Sigmoid colon (tissue), 4 donors: ENCODE data around the gene SH3GLB2.

Source experiments
- EP300 ChIP-seq, 4 donors: sonication (generic); formaldehyde crosslinking; IDR thresholded peaks; one replicate each; pipeline ENCODE4 v1.6.1; 2017; ENCODE audit warnings: antibody characterized with exemption in 4 of 4
- POLR2A ChIP-seq, 2 donors: fragments of 450-650 bp; IDR thresholded peaks; one replicate each; pipeline ENCODE4 v1.6.1; 2016; ENCODE audit warnings: antibody characterized with exemption in 2 of 2, mild to moderate bottlenecking in 2 of 2, moderate library complexity in 2 of 2
- TF ChIP-seq, protein P1 (sequence below), 4 experiments: fragments of 450-650 bp in 3 of 4; fragments of 200-600 bp in 1 of 4; IDR thresholded peaks; one replicate each; pipeline ENCODE4 v1.5.1; 2016 to 2019; ENCODE audit warnings: antibody characterized with exemption in 4 of 4, mild to moderate bottlenecking in 3 of 4, moderate library complexity in 2 of 4

DNA sequence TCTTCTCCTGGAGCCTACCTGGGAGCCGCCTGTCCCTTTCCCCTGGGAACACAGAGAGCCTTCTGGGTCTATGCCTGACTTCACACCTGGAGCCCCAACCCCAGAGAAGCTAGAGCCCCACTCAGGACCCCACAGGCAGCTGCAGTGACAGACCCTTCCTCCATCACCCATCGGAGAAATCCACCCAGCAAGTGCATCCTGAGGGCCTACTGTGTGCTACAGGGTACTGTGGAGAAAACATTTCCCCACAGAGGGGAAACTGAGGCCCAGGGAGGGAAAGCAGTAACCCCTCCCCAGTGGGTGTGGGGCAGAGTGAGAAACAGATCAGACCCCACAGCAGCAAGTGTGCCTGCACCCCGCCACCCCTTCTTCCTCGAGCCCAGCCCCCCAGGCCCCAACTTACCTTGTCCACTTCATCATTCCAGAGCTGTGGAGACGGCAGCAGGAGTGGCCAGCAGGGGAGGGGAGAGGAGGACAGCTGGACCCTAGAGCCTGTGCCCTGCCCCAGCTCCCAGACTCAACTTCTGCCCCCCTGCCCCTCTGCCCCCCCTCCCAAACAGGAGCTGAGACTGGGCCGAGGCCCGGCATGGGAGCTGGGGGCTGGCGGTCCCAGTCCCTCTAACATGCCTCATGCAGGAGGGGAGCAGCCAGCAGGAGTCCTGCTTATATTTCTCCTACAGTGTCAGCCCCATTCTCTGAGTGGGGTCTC, 17.7 kb downstream of the SH3GLB2 start:
- TF ChIP-seq, protein P1, sequence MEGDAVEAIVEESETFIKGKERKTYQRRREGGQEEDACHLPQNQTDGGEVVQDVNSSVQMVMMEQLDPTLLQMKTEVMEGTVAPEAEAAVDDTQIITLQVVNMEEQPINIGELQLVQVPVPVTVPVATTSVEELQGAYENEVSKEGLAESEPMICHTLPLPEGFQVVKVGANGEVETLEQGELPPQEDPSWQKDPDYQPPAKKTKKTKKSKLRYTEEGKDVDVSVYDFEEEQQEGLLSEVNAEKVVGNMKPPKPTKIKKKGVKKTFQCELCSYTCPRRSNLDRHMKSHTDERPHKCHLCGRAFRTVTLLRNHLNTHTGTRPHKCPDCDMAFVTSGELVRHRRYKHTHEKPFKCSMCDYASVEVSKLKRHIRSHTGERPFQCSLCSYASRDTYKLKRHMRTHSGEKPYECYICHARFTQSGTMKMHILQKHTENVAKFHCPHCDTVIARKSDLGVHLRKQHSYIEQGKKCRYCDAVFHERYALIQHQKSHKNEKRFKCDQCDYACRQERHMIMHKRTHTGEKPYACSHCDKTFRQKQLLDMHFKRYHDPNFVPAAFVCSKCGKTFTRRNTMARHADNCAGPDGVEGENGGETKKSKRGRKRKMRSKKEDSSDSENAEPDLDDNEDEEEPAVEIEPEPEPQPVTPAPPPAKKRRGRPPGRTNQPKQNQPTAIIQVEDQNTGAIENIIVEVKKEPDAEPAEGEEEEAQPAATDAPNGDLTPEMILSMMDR (IDR thresholded peaks at IDR 0.05): no peak
- no peak for TF ChIP-seq EP300 (IDR thresholded peaks at IDR 0.05)
- no peak for TF ChIP-seq POLR2A (IDR thresholded peaks at IDR 0.05)
